ENCODE measurements around the gene TACC3. TPM values are rescaled to one million over a fixed set of nuclear protein-coding genes. Genes with fewer than 3 reads are reported as not detected.

The TACC3 gene
- polyA plus RNA-seq, 1 experiment, result 24.0 TPM

DNA sequence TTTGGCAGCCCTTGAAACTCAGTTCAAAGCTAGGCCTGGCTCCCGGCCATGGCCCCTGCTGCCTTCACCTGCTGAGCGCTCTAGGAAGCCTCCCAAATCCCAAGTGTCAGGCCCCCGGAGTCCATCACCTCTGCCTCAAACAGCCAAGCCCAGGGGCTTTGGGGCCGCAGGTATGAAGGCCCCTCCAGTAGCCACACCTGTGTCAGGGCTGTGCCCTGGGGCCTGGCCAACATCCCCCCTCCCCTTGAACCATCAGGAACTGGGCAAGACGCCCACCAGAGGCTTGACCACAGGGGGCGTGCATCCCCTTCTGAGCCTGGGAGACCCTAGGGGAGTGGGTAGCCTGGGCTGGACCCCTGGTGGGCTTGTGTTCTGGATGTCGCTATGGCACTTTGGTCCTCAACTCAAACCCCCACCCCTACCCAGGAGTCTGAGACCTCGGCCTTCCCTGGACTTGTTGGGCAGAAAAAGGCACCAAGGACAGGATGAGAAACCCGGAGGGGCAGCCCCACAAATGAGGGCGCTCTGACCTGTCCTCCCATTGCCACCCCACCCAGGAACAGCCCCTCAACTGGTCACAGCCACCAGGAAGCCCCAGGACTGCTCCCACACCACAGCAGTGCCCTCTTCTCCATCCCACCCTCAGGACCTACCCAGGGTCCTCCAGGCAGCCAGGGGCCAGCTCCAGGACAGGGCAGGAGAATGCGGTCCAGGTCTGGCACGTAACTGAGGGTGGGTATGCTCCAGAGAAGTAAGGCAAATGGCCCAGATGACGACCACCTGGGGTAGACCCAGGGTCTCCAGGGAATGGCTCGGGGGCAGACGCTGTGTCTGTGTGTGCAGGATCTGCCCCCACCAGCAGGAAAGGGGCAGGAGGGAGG lies 5.0 kb upstream of the TACC3 start:
- peaks cover 16% of the 10 kb centered on the region for H3K36me3 ChIP-seq (ENCODE audit: control insufficient read depth, insufficient read depth, low read length)
- H3K27me3 ChIP-seq (ENCODE audit: control insufficient read depth, insufficient read depth, low read length), result no peaks in the 10 kb centered on the region
- H3K4me3 ChIP-seq (ENCODE audit: low read depth, low read length), result no peak overlapping the region
- CTCF ChIA-PET, result no interaction called here
- POLR2A ChIA-PET, result no interaction called here
- DNase-seq (ENCODE audit: low read depth), result no peak
- TF ChIP-seq, protein P1, sequence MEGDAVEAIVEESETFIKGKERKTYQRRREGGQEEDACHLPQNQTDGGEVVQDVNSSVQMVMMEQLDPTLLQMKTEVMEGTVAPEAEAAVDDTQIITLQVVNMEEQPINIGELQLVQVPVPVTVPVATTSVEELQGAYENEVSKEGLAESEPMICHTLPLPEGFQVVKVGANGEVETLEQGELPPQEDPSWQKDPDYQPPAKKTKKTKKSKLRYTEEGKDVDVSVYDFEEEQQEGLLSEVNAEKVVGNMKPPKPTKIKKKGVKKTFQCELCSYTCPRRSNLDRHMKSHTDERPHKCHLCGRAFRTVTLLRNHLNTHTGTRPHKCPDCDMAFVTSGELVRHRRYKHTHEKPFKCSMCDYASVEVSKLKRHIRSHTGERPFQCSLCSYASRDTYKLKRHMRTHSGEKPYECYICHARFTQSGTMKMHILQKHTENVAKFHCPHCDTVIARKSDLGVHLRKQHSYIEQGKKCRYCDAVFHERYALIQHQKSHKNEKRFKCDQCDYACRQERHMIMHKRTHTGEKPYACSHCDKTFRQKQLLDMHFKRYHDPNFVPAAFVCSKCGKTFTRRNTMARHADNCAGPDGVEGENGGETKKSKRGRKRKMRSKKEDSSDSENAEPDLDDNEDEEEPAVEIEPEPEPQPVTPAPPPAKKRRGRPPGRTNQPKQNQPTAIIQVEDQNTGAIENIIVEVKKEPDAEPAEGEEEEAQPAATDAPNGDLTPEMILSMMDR (IDR thresholded peaks at IDR 0.05; ENCODE audit: insufficient read depth, low read depth, low read length), result no peak

DNA sequence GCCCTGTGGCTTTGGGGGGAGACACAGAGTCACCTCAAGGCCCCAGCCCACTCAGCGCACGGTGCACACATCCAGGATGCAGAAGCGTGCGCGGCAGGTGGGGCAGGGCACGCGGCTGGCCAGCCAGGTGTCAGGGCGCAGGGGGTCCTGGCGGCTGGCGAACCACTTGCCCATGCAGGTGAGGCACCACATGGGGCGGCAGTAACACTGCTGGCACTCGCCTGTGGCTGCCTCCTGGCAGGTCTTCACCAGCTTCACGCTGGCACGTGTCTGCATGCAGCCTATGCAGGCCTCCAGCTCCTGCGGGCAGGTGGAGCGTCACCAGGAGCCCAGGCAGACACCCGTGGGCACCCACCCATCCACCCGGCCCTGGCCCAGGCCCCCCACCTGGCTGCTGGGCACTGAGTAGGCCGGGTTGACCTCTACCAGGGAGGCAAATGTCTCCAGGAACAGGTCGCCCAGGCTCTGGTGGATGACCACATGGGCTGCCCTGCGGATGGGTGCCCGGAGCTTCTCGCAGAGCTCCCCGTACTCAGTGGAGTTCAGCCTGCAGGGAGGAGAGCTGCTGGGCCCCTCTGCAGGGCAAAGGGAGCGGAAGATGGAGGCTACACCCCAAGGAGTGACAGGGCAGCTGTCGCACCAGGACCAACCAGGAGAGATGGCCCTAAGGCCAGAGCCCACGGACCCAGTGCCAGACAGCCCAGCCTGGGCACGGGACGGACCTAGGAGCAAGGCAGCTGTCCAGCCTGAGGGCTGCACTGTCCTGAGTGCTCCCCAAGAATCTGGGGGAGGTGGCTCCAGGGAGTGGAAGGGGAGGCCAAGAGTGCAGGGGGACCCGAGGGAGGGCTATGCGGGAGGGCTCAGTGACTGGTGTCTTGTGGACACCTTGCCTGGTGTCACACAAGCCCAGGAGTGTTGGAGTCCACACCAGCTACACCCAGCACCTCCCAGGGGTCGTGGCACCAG lies 3.9 kb upstream of the TACC3 start:
- TF ChIP-seq, protein P1 (IDR thresholded peaks at IDR 0.05; ENCODE audit: insufficient read depth, low read depth, low read length), result no peak
- no peak overlapping the region for H3K4me3 ChIP-seq (ENCODE audit: low read depth, low read length)
- POLR2A ChIA-PET, result no interaction called here
- peaks cover 16% of the 10 kb centered on the region for H3K36me3 ChIP-seq (ENCODE audit: control insufficient read depth, insufficient read depth, low read length)
- DNase-seq (ENCODE audit: low read depth), result no peak
- CTCF ChIA-PET, result interaction anchor here (1.1 to 11.5 kb wide), 2 partner anchors 9 to 25 kb away, joined by 3 to 167 read pairs; no protein-coding TSS in a partner anchor
- no peaks in the 10 kb centered on the region for H3K27me3 ChIP-seq (ENCODE audit: control insufficient read depth, insufficient read depth, low read length)

DNA sequence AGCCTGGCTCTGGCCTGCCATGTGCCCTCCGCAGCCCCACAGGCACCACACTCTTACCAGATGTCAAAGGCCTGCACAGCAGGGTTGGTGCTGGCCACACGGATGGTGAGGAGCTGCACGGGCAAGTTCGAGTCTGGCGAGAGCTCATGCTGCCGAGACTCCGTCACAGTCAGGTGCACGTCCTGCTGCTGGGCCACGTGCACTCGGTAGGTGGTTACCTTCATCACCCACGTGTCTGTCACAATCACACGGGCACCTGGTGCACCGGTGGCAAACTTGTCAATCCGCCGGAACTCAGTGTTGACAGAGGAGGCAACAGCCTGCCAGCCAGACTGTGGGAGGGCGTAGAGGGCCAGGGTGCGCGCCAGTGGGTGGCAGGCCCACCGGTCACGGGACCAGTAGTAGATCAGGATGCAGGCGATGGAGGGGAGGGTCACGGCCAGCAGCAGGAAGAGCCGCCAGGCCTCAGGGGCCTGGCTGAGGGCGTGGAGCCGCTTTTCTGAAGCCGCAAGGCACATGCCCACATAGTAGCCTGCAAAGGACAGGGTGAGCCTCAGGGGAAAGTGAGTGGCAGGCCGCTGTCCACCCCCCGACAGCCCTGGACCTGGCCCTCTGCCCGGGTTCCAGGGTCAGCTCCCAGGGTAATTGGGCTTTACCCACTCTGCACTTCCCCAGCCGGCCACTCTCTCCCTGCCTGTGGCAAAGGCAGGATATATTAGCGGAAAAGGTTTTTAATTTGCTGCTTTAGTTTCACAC lies 3.0 kb upstream of the TACC3 start:
- Histone ChIP-seq H3K4me3 (ENCODE audit: low read depth, low read length) (no peak overlapping the region), H3K27me3 (ENCODE audit: control insufficient read depth, insufficient read depth, low read length) (no peaks in the 10 kb centered on the region), H3K36me3 (ENCODE audit: control insufficient read depth, insufficient read depth, low read length) (peaks cover 16% of the 10 kb centered on the region)
- ChIA-PET CTCF (interaction anchor here (1.1 to 11.5 kb wide), 2 partner anchors 10 to 26 kb away, joined by 3 to 167 read pairs; no protein-coding TSS in a partner anchor), POLR2A (no interaction called here)
- TF ChIP-seq, protein P1 (IDR thresholded peaks at IDR 0.05; ENCODE audit: insufficient read depth, low read depth, low read length), result no peak
- DNase-seq (ENCODE audit: low read depth), result no peak

DNA sequence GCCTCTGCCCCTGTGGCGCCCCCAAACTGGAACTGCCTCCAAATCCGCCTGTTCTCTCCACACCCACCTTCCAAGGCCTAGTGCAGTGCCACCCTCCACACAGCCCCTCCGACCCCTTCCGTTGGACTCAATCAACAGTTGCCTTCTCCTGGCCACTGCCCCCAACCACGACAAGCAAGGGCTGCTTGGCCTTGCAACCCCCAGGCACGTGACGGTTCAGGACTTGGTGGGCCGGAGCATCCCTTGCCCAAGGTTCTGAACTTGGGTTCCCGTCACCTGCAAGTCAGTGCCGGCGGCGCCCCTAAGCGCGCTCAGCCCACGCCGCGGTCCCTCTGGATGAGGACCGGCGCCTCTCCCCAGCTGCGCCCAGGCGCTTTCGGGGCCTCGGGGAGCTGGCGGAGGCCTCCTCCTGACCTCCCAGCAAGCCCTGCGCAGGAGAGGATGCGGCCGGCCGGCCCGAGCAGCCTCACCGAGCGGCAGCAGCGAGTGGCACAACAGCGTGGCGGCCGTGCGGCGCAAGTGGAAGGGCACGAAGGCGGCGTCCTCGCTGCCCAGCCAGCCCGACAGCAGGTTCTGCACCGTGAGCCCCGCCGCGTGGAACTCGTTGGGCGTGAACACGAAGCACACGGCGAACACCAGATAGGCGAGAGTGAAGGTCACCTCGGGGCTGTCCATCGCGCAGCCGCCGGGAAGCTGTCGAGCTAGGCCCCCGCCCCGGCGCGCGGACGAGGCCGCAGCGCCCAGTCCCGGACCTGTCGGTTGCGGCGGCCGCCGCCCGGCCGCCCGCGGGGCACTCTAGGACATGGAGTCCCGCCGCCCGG lies 948 bp upstream of the TACC3 start:
- no peaks in the 10 kb centered on the region for H3K27me3 ChIP-seq (ENCODE audit: control insufficient read depth, insufficient read depth, low read length)
- H3K4me3 ChIP-seq (ENCODE audit: low read depth, low read length), result peak overlapping the region; percentile 82
- peaks cover 18% of the 10 kb centered on the region for H3K36me3 ChIP-seq (ENCODE audit: control insufficient read depth, insufficient read depth, low read length)
- DNase-seq (ENCODE audit: low read depth), result no peak
- ChIA-PET CTCF (interaction anchor here (0.9 to 11.5 kb wide), 3 partner anchors 9 to 28 kb away, joined by 3 to 167 read pairs (median 13); no protein-coding TSS in a partner anchor), POLR2A (interaction anchor here (0.6 kb wide), 1 partner anchor 371 kb away, joined by 5 read pairs; no protein-coding TSS in a partner anchor)
- TF ChIP-seq, protein P1 (IDR thresholded peaks at IDR 0.05; ENCODE audit: insufficient read depth, low read depth, low read length), result no peak
